CD14-positive monocyte (primary cell): ENCODE results near the gene DSP. TPM values are rescaled to one million over a fixed set of nuclear protein-coding genes. Genes with fewer than 3 reads are reported as not detected.
A peak's percentile ranks its signal among the peaks of the same experiment; 100 is the strongest.

ENCODE experiments used
- DNase-seq, 3 donors: peaks; one replicate each; pipeline ENCODE4 v3.0.0-alpha.2; 2011 to 2022
- H2AFZ ChIP-seq: 2 replicates; pipeline ENCODE4 v1.6.0; 2012; ENCODE audit warnings: mild to moderate bottlenecking, low read depth, low read length, inconsistent platforms; ENCODE audit not compliant: insufficient read depth, poor library complexity, severe bottlenecking
- H3K27ac ChIP-seq, 2 donors: 1 replicate in 1 of 2; 2 replicates in 1 of 2; pipeline ENCODE4 v1.5.1; 2012 to 2013; ENCODE audit warnings: low read length in 2 of 2, control low read depth in 1 of 2, inconsistent platforms in 1 of 2, low read depth in 1 of 2, mild to moderate bottlenecking in 1 of 2
- H3K27me3 ChIP-seq, 2 donors: one replicate each; pipeline versions ENCODE4 v1.6.0 to v1.6.1; 2011 to 2013; ENCODE audit warnings: low read length in 2 of 2; ENCODE audit not compliant: control insufficient read depth in 2 of 2, insufficient read depth in 2 of 2
- H3K36me3 ChIP-seq, 2 donors: replicated peaks in 1 of 2; 1 replicate in 1 of 2; 2 replicates in 1 of 2; pipeline versions ENCODE4 v1.5.1 to v1.6.1; 2012 to 2013; ENCODE audit warnings: low read length in 2 of 2, control low read depth in 1 of 2, inconsistent platforms in 1 of 2, mild to moderate bottlenecking in 1 of 2; ENCODE audit not compliant: insufficient read depth in 2 of 2, control insufficient read depth in 1 of 2
- H3K4me1 ChIP-seq, 2 donors: 1 replicate in 1 of 2; 2 replicates in 1 of 2; pipeline versions ENCODE4 v1.5.1 to v1.6.1; 2012 to 2013; ENCODE audit warnings: low read length in 2 of 2, control low read depth in 1 of 2, inconsistent platforms in 1 of 2, mild to moderate bottlenecking in 1 of 2, moderate library complexity in 1 of 2; ENCODE audit not compliant: insufficient read depth in 2 of 2, control insufficient read depth in 1 of 2
- H3K4me2 ChIP-seq: replicated peaks from 2 replicates; pipeline ENCODE3; 2012; ENCODE audit warnings: low read length, moderate library complexity, mild to moderate bottlenecking; ENCODE audit not compliant: poor library complexity, severe bottlenecking; ENCODE audit errors: extremely low read depth
- H3K4me3 ChIP-seq, 3 experiments: fragments of 200-600 bp in 1 of 3; sonication (generic) in 1 of 3; replicated peaks in 1 of 3; 1 replicate in 2 of 3; 2 replicates in 1 of 3; pipeline ENCODE4 v1.5.1; 2011 to 2013; ENCODE audit warnings: low read length in 3 of 3, mild to moderate bottlenecking in 3 of 3, control low read depth in 2 of 3, low read depth in 2 of 3, inconsistent platforms in 1 of 3, moderate library complexity in 1 of 3
- H3K79me2 ChIP-seq: 2 replicates; pipeline ENCODE4 v1.6.0; 2012; ENCODE audit warnings: mild to moderate bottlenecking, control low read depth, inconsistent platforms, low read length, moderate library complexity; ENCODE audit not compliant: insufficient read depth
- H3K9ac ChIP-seq: 2 replicates; pipeline ENCODE4 v1.6.0; 2017; ENCODE audit warnings: low read length, mild to moderate bottlenecking; ENCODE audit not compliant: insufficient read depth, poor library complexity, severe bottlenecking
- H3K9me3 ChIP-seq, 2 donors: replicated peaks in 1 of 2; 1 replicate in 1 of 2; 2 replicates in 1 of 2; pipeline versions ENCODE4 v1.5.1 to v1.6.1; 2012 to 2013; ENCODE audit warnings: low read length in 2 of 2, control low read depth in 1 of 2; ENCODE audit not compliant: control insufficient read depth in 1 of 2, insufficient read depth in 1 of 2
- H4K20me1 ChIP-seq: 2 replicates; pipeline ENCODE4 v1.6.0; 2012; ENCODE audit warnings: mild to moderate bottlenecking, low read length, control low read depth, moderate library complexity; ENCODE audit not compliant: insufficient read depth
- H3K27ac Mint-ChIP-seq, 7 donors: one replicate each; pipeline ENCODE4 v1.8.0; 2020; ENCODE audit warnings: mild to moderate bottlenecking in 7 of 7, mixed read lengths in 7 of 7, moderate library complexity in 6 of 7, inconsistent platforms in 2 of 7
- H3K27me3 Mint-ChIP-seq, 3 donors: one replicate each; pipeline ENCODE4 v1.8.0; 2021 to 2022; ENCODE audit warnings: low read depth in 3 of 3, mild to moderate bottlenecking in 3 of 3, mixed read lengths in 3 of 3, moderate library complexity in 3 of 3, inconsistent platforms in 1 of 3
- H3K36me3 Mint-ChIP-seq, 2 donors: one replicate each; pipeline ENCODE4 v1.8.0; 2020; ENCODE audit warnings: mixed read lengths in 2 of 2, inconsistent platforms in 1 of 2, mild to moderate bottlenecking in 1 of 2
- H3K4me1 Mint-ChIP-seq: one replicate; pipeline ENCODE4 v1.8.0; 2020; ENCODE audit warnings: mild to moderate bottlenecking, mixed read lengths
- H3K4me3 Mint-ChIP-seq, 2 donors: one replicate each; pipeline ENCODE4 v1.8.0; 2020; ENCODE audit warnings: mild to moderate bottlenecking in 2 of 2, mixed read lengths in 2 of 2, moderate library complexity in 1 of 2
- H3K9me3 Mint-ChIP-seq, 7 donors: one replicate each; pipeline ENCODE4 v1.8.0; 2020 to 2022; ENCODE audit warnings: mixed read lengths in 7 of 7, mild to moderate bottlenecking in 6 of 7, moderate library complexity in 6 of 7, inconsistent platforms in 2 of 7
- WGBS: methylation state at CpG from one replicate; pipeline ENCODE4 v1.1.5; 2013; ENCODE audit warnings: missing lambda C conversion rate; ENCODE audit not compliant: insufficient coverage; 5-methylcytosine and 5-hydroxymethylcytosine counted together
- intact Hi-C, 2 donors: fragments of 100-400 bp; cut with micrococcal nuclease; formaldehyde crosslinking; loops; one replicate each; pipeline versions ENCODE4 v1.15.0 to v1.15.1; 2023
- polyA plus RNA-seq, 3 donors: library from polyadenylated mRNA; depleted of rRNA in 1 of 3; unstranded in 2 of 3; stranded (reverse) in 1 of 3; fragments of 300-500 nt in 2 of 3; fragments of >200 nt in 1 of 3; fragmentation: Illumina TruSeq in 2 of 3; gene quantifications; 1 replicate in 2 of 3; 2 replicates in 1 of 3; pipeline ENCODE4 v1.2.3, GENCODE V29; 2012 to 2021
- TF ChIP-seq, protein P1 (sequence below): fragments of 200-600 bp; IDR thresholded peaks from one replicate; pipeline ENCODE4 v1.8.0; 2022; ENCODE audit warnings: antibody characterized with exemption, mild to moderate bottlenecking

DSP gene
- polyA plus RNA-seq, 3 donors = not detected

DNA sequence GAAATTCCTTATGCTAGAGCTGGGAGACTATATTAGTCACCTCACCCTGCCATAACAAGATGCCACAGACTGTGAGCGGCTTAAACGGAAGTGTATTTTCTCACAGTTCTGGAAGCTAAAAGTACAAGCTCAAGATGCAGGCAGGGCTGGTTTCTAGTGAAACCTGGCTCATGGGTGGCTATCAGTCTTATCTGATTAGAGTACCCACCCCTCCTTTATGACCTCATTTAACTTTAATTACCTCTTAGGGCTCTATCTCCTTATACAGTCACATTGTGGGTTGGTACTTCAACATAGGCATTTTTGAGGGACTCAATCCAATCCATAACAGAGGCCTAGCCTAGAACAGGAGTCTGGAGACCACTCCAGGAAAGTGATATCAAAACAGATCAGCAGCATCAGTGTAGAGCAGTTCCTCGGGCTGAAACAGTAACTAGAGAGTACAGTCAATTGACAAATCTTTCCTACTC lies 46.2 kb downstream of the DSP start:
- Histone ChIP-seq H3K9me3 (no peaks in the 10 kb centered on the region), H3K4me3 (no peak overlapping the region), H3K79me2 (peaks cover 32% of the 10 kb centered on the region), H3K36me3 (no peaks in the 10 kb centered on the region), H3K4me2 (no peak overlapping the region), H3K27ac (no peak overlapping the region), H3K9ac (no peak overlapping the region), H3K27me3 (no peaks in the 10 kb centered on the region), H2AFZ (no peak overlapping the region), H4K20me1 (peaks cover 13% of the 10 kb centered on the region), H3K4me1 (peaks cover 23 to 27% of the 10 kb centered on the region in 2 donors)
- WGBS = 100% methylated on average over 2 of the region's 3 CpGs
- DNase-seq = no peak
- TF ChIP-seq, protein P1, sequence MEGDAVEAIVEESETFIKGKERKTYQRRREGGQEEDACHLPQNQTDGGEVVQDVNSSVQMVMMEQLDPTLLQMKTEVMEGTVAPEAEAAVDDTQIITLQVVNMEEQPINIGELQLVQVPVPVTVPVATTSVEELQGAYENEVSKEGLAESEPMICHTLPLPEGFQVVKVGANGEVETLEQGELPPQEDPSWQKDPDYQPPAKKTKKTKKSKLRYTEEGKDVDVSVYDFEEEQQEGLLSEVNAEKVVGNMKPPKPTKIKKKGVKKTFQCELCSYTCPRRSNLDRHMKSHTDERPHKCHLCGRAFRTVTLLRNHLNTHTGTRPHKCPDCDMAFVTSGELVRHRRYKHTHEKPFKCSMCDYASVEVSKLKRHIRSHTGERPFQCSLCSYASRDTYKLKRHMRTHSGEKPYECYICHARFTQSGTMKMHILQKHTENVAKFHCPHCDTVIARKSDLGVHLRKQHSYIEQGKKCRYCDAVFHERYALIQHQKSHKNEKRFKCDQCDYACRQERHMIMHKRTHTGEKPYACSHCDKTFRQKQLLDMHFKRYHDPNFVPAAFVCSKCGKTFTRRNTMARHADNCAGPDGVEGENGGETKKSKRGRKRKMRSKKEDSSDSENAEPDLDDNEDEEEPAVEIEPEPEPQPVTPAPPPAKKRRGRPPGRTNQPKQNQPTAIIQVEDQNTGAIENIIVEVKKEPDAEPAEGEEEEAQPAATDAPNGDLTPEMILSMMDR = no peak
- peaks cover 0 to 2% of the 10 kb centered on the region in 2 donors for H3K36me3 Mint-ChIP-seq
- peaks cover 0 to 4% (median 1%) of the 10 kb centered on the region in 3 donors for H3K27me3 Mint-ChIP-seq
- no peak overlapping the region for H3K4me3 Mint-ChIP-seq
- peaks cover 0 to 5% (median 0%) of the 10 kb centered on the region in 7 donors for H3K9me3 Mint-ChIP-seq
- peaks cover 27% of the 10 kb centered on the region for H3K4me1 Mint-ChIP-seq
- H3K27ac Mint-ChIP-seq = no peak overlapping the region
- intact Hi-C loops = no loop called here

- peaks cover 32% of the 10 kb centered on the region for H3K4me1 Mint-ChIP-seq
- Histone ChIP-seq H3K4me2 (no peak overlapping the region), H2AFZ (no peak overlapping the region), H3K4me1 (peaks cover 23 to 27% of the 10 kb centered on the region in 2 donors), H3K9me3 (no peaks in the 10 kb centered on the region), H3K9ac (no peak overlapping the region), H3K27me3 (no peaks in the 10 kb centered on the region), H3K4me3 (no peak overlapping the region), H3K27ac (no peak overlapping the region), H4K20me1 (peaks cover 21% of the 10 kb centered on the region), H3K36me3 (peaks cover 5% of the 10 kb centered on the region in 2 donors), H3K79me2 (peaks cover 39% of the 10 kb centered on the region)
- TF ChIP-seq, protein P1 = no peak
- peak in 2 of 3 donors; percentile 6 to 23 for DNase-seq
- H3K27me3 Mint-ChIP-seq = peaks cover 0 to 3% (median 0%) of the 10 kb centered on the region in 3 donors
- intact Hi-C loops = no loop called here
- peak overlapping the region in 1 of 7 donors; percentile 38 for H3K27ac Mint-ChIP-seq
- peaks cover 0 to 1% (median 0%) of the 10 kb centered on the region in 7 donors for H3K9me3 Mint-ChIP-seq
- peaks cover 3 to 6% of the 10 kb centered on the region in 2 donors for H3K36me3 Mint-ChIP-seq
- no peak overlapping the region for H3K4me3 Mint-ChIP-seq
- 20% methylated on average over 1 of the region's 4 CpGs for WGBS
These were observed 47.0 kb downstream of the DSP start for GRCh38 chr6:7588506-7588905.
